HEK293T (cell line): ENCODE measurements around the gene MARK2.
A peak's percentile ranks its signal among the peaks of the same experiment; 100 is the strongest.

ENCODE experiments used
- CTCF ChIA-PET: fragments of 350-600 bp; formaldehyde crosslinking; extraction: SDS; loops from one replicate; lab custom pipeline; 2021; ENCODE audit warnings: antibody characterized with exemption, inconsistent platforms; lab: Yijun Ruan, JAX
- POLR2A ChIA-PET: fragments of 350-600 bp; formaldehyde crosslinking; extraction: SDS; loops from one replicate; lab custom pipeline; 2020; ENCODE audit warnings: antibody characterized with exemption, inconsistent platforms; lab: Yijun Ruan, JAX
- DNase-seq: peaks from one replicate; pipeline ENCODE4 v3.0.0; 2012; ENCODE audit warnings: mixed read lengths; ENCODE audit errors: extremely low spot score
- ARNT ChIP-seq: fragments of 450-650 bp; IDR thresholded peaks from 2 replicates; pipeline ENCODE4 v1.6.1; 2017; ENCODE audit warnings: mild to moderate bottlenecking
- BHLHE40 ChIP-seq: fragments of 450-650 bp; IDR thresholded peaks from 2 replicates; pipeline ENCODE4 v1.6.1; 2016; ENCODE audit warnings: mild to moderate bottlenecking, moderate library complexity, borderline replicate concordance
- CTBP1 ChIP-seq: fragments of 450-650 bp; IDR thresholded peaks from 2 replicates; pipeline ENCODE4 v1.6.1; 2016; ENCODE audit warnings: borderline replicate concordance
- ELF4 ChIP-seq: fragments of 450-650 bp; IDR thresholded peaks from 2 replicates; pipeline ENCODE4 v1.6.1; 2017; ENCODE audit warnings: antibody characterized with exemption
- FOXA1 ChIP-seq: fragments of 450-650 bp; IDR thresholded peaks from 2 replicates; pipeline ENCODE4 v1.6.1; 2016; ENCODE audit warnings: mild to moderate bottlenecking
- FOXK2 ChIP-seq: fragments of 450-650 bp; IDR thresholded peaks from 2 replicates; pipeline ENCODE4 v1.6.1; 2016; ENCODE audit warnings: mild to moderate bottlenecking
- FOXM1 ChIP-seq: fragments of 450-650 bp; IDR thresholded peaks from 2 replicates; pipeline ENCODE4 v1.6.1; 2017; ENCODE audit warnings: mild to moderate bottlenecking, borderline replicate concordance
- HDGF ChIP-seq: fragments of 450-650 bp; IDR thresholded peaks from 2 replicates; pipeline ENCODE4 v1.6.1; 2017; ENCODE audit warnings: antibody characterized with exemption, borderline replicate concordance
- L3MBTL2 ChIP-seq: fragments of 450-650 bp; conservative IDR thresholded peaks from 2 replicates; pipeline ENCODE4 v1.6.1; 2016; ENCODE audit warnings: mild to moderate bottlenecking
- LEF1 ChIP-seq: fragments of 450-650 bp; IDR thresholded peaks from 2 replicates; pipeline ENCODE4 v1.6.1; 2017; ENCODE audit warnings: mild to moderate bottlenecking, borderline replicate concordance
- NFRKB ChIP-seq: fragments of 450-650 bp; IDR thresholded peaks from 2 replicates; pipeline ENCODE4 v1.6.1; 2016; ENCODE audit warnings: mild to moderate bottlenecking, moderate library complexity
- PKNOX1 ChIP-seq: fragments of 450-650 bp; IDR thresholded peaks from 2 replicates; pipeline ENCODE4 v1.6.1; 2016
- SP1 ChIP-seq: fragments of 450-650 bp; IDR thresholded peaks from 2 replicates; pipeline ENCODE4 v1.6.1; 2017
- SUZ12 ChIP-seq: fragments of 450-650 bp; IDR thresholded peaks from 2 replicates; pipeline ENCODE4 v1.6.1; 2016; ENCODE audit warnings: mild to moderate bottlenecking
- TARDBP ChIP-seq: fragments of 450-650 bp; IDR thresholded peaks from 2 replicates; pipeline ENCODE4 v1.6.1; 2016
- ZNF384 ChIP-seq: fragments of 450-650 bp; IDR thresholded peaks from 2 replicates; pipeline ENCODE4 v1.6.1; 2016

Gene MARK2

GRCh38 chr11:63922673-63923192, 83.8 kb downstream of the MARK2 start:
- TF ChIP-seq LEF1 (no peak), L3MBTL2 (no peak)
- ChIA-PET CTCF (no interaction called here), POLR2A (no interaction called here)
- no peak for DNase-seq

GRCh38 chr11:63923319-63923718, 84.4 kb downstream of the MARK2 start:
- no peak for DNase-seq
- TF ChIP-seq HDGF (no peak), L3MBTL2 (no peak), SP1 (no peak), FOXK2 (no peak), BHLHE40 (no peak)
- POLR2A ChIA-PET = no interaction called here
- CTCF ChIA-PET = no interaction called here

GRCh38 chr11:63929616-63930015, 90.7 kb downstream of the MARK2 start:
- TF ChIP-seq SP1 (no peak), PKNOX1 (no peak), HDGF (no peak), ZNF384 (no peak), TARDBP (no peak), ELF4 (no peak), NFRKB (no peak), ARNT (no peak), FOXK2 (no peak), LEF1 (no peak), CTBP1 (no peak), L3MBTL2 (no peak), FOXA1 (no peak)
- DNase-seq = no peak
- ChIA-PET POLR2A (no interaction called here), CTCF (interaction anchor here (0.9 kb wide), 1 partner anchor 93 kb away, joined by 3 read pairs; no protein-coding TSS in a partner anchor)

- DNase-seq = no peak
- TF ChIP-seq SP1 (no peak), FOXM1 (no peak), TARDBP (no peak), FOXA1 (no peak), HDGF (no peak), NFRKB (no peak), LEF1 (no peak), ZNF384 (no peak)
- ChIA-PET POLR2A (no interaction called here), CTCF (interaction anchor here (0.6 kb wide), 1 partner anchor 10 kb away, joined by 3 read pairs; no protein-coding TSS in a partner anchor)
Observed at GRCh38 chr11:63931045-63931444, 92.1 kb downstream of the MARK2 start.

GRCh38 chr11:63931876-63932275, 93.0 kb downstream of the MARK2 start:
- POLR2A ChIA-PET = no interaction called here
- CTCF ChIA-PET = no interaction called here
- DNase-seq = no peak
- TF ChIP-seq FOXA1 = no peak
- no peak for TF ChIP-seq TARDBP
- TF ChIP-seq ARNT = no peak
- TF ChIP-seq ELF4 = no peak
- no peak for TF ChIP-seq CTBP1
- TF ChIP-seq HDGF = no peak
- no peak for TF ChIP-seq ZNF384
- TF ChIP-seq LEF1 = no peak
- TF ChIP-seq PKNOX1 = no peak
- no peak for TF ChIP-seq FOXK2
- no peak for TF ChIP-seq NFRKB
- TF ChIP-seq FOXM1 = no peak
- TF ChIP-seq SP1 = no peak
- TF ChIP-seq SUZ12 = no peak
- no peak for TF ChIP-seq BHLHE40
- TF ChIP-seq L3MBTL2 = no peak

GRCh38 chr11:63933459-63933858, 94.5 kb downstream of the MARK2 start:
- DNase-seq = no peak
- CTCF ChIA-PET = interaction anchor here (2.0 kb wide), 1 partner anchor 12 kb away, joined by 9 read pairs; no protein-coding TSS in a partner anchor
- TF ChIP-seq L3MBTL2 (no peak), SUZ12 (no peak), SP1 (no peak)
- POLR2A ChIA-PET = interaction anchor here (1.1 kb wide), 1 partner anchor 16 kb away, joined by 3 read pairs; the partner anchor contains the start of gene RCOR2

- ChIA-PET POLR2A (interaction anchor here (0.6 to 1.0 kb wide), 3 partner anchors 20 to 212 kb away, joined by 3 to 5 read pairs (median 4); partner anchors contain the start of gene RCOR2), CTCF (interaction anchor here (0.6 to 1.0 kb wide), 3 partner anchors 16 to 30 kb away, joined by 3 read pairs; partner anchors contain the start of gene RCOR2)
- TF ChIP-seq FOXA1 (no peak), L3MBTL2 (peak; percentile 74; the same call in 1 of the 2 replicates)
- DNase-seq = no peak
Observed at GRCh38 chr11:63937713-63938478, 99.0 kb downstream of the MARK2 start.
